CD1c-positive myeloid dendritic cell (primary cell): ENCODE measurements around the gene STX5.
"Not testable (repeated sequence)": the region's sequence is repeated elsewhere in the genome, so short reads cannot be mapped to it uniquely, and the experiment has no call there.

Experiments used
- DNase-seq: peaks from one replicate; pipeline ENCODE4 v3.0.0-alpha.2; 2016; ENCODE audit errors: extremely low spot score

The STX5 gene

DNA sequence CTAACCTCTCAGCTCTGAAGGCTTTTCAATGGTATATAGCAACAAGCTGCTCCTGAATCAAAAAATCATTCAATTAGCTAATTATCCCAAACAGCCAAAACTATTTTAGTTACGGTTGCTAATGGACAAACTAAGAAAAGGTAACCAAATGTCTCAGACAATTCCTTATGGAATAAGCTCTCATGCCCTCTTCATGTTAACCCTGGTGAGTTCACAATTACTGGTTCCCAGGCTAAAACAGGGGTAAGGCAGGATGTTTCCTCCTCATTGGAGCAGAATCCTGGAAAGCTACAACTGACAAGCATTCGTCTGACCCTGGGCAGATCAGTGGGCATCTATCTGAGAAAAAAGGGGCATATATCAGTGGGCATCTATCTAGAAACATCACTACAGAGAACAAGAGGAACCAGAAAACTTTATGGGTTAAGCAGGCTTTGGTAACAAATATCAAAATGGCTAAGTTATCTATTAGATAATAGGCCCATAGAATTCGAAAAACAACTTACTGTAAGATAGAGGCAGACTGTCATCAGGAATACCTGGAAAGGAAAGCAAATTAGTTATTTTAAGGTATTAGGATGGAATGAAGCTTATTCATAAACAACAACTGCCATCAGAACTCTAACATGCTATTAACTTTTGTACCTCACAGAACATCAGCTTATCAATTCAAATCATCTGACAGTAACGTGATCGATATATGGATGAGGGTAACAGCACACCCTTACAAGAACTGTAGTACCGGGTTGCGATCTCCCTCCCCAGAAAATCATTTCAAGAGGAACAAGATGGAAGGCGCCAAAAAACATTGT, 22.4 kb upstream of the STX5 start:
- DNase-seq = no peak

DNA sequence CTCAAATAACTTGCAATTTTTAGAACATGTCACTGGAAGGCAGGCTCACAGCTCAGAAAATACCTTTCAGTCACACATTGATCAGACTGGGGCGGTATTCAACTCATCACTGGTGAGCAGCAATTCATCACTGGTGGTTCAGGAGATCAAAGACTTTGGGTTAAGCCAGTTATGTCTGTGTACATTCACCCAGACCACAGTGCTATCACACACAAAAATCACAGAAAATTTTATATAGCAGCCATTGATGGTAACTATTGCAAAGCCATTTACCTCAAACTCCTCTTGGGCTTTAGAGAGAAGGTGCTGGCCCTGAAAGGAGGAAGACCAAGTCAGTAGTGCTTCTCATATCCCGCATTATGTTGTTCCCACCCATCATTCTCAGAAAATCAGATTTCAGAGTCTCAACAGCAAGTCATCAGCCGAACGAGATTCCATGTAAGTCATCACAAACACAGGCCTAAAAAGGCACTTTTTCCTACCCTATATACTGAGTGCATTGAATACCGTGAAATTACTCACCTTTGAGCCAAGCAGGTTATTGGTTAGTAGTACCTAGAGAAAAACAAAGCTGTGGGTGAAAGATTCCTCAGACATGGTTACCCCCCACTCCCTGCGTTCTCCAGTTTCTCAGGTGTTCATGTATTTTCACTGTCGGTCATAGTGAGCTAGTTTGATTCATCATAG, 21.6 kb upstream of the STX5 start:
- no peak for DNase-seq

DNA sequence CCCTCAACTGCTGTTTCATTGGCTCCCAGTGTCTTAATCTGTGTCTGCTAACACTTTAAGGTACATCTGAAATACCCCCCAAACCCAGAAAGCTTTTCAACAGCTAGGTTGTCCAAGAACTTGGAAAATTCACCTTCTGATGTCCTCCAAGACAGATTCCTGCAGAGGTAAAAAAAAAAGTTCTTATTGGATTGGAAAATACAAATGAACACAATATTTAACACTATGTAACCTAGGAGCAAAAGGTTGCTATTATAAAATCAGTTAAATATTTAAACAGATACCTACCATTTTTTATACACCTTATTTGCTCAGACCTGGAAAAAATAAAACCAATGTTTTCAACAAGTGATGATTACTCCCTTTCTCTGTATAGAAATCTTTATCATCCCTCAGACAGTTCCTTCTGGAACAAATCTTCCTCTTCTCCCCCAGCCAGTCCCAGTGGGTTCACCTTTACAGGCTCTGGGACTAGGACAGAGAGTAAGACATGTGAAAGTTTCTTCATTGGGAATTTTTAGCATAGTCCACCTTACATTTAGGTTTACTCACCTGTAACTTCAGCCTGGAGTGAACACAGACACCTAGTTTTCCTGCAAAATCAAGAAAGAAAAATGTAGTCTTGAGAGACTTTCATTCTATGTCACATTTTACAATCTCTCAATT, 20.8 kb upstream of the STX5 start:
- no peak for DNase-seq

DNA sequence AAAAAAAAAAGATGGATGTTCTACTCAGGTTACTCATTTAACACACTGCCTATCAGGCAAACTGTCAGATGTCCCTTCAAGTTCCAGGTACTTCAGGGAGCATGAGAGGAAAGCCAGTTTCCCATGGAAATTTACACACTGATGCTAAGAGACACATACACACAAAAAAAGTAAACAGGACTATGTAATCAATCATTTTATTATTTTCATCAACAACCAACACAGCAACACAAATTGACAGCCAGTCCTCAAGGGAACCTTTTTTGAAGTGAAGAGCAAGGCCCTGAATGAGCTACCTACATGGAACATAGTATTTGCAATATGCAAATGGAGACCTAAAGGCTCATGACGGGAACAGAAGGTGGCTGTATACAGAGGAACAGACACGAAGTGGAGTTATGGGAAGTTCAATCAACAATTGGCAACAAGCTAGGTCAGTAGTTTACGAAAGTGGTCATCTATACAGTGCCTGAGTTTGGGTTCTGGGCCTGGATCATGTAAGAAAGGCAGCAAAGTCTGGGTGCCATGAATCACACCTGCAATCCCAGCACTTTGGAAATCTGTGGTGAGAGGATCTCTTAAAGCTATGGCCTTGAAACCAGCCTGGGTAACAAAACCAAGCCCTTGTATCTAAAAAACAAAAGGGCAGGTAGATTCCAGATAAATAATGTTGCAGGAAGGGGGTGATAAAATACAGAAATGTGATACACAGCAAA, 20.1 kb upstream of the STX5 start:
- DNase-seq = peak; percentile 11

DNA sequence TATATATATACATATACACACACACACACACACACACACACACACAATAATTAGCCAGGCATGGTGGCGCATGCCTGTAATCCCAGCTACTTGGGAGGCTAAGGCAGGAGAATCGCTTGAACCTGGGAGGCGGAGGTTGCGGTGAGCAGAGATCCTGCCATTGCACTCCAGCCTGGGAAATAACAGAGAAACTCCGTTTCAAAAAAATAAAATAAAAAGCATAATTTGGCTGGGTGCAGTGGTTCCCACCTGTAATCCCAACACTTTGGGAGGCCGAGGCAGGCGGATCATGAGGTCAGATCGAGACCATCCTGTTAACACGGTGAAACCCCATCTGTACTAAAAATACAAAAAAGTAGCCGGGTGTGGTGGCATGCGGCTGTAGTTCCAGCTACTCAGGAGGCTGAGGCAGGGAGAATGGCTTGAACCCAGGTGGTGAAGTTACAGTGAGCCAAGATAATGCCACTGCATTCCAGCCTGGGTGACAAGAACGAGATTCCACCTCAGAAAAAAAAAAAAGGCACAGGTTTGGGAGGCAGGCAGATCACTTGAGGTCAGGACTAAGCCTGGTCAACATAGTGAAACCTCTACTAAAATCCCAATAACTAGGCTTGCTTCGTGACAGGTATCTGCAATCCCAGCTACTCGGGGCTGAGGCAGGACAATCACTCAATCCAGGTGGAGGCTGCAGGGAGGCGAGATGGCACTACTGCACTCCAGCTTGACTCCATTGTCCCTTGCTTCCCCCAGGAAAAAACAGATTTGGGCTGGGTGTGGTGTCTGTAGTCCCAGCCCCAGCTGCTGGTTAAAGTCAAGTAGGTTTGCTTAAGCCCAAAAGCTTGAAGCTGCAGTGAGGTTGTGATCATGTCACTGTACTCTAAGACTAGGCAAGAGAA, 19.3 kb upstream of the STX5 start:
- no peak for DNase-seq

DNA sequence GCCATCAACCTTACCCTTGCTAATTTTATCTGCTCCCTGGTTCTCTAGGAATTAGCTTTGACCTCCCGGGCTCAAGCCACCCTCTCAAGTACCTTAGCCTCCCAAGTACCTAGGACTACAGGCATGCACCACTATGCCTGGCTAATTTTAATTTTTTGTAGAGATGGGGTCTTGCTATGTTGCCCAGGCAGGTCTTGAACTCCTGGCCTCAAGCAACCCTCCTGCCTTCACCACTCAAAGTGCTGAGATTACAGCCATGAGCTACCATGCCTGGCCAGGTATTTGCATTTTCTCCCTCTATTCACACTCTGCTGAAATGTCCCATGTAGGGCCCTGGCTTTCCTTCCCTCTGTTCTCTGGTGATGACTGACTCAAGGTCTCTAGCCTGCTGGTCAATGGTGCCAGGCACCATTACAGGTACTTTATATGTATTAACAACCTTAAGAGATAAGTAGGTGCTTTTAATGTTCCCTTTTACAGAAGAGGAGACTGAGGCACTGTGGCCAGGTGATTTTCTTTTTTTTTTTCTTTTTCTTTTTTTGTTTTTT, 16.0 kb upstream of the STX5 start:
- DNase-seq = no peak

DNA sequence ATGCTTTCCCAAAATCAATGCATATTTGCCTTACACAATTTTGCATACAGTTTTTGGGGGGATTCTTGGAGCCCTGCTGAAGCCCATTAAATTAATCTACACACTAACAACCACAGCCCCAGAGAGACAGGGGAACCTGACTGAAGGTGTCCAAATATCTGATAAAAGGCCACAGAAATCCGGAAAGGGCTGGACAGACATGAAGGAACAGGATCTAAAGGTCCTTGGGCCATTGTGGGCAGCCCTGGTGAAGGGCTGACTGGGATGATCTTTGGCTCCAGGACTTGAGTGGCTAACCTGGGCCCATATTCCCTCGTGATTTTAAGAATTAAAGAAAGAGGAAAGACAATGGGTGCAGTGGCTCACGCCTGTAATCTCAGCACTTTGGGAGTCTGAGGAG, 14.3 kb upstream of the STX5 start:
- DNase-seq = no peak

DNA sequence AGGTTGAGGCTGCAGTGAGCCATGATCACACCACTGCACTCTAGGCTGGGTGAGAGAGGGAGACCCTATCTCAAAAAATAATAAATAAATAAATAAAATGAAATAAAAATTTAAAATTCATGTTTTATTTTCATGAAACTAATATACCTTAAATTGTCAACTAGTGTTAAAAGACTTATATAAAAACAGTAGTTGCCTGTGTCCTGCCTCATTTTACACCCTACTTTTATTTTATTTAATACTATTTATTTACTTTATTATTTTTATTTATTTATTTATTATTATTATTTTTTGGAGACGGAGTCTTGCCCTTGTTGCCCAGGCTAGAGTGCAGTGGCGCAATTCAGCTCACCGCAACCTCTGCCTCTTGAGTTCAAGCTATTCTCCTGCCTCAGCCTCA, 12.3 kb upstream of the STX5 start:
- no peak for DNase-seq

DNA sequence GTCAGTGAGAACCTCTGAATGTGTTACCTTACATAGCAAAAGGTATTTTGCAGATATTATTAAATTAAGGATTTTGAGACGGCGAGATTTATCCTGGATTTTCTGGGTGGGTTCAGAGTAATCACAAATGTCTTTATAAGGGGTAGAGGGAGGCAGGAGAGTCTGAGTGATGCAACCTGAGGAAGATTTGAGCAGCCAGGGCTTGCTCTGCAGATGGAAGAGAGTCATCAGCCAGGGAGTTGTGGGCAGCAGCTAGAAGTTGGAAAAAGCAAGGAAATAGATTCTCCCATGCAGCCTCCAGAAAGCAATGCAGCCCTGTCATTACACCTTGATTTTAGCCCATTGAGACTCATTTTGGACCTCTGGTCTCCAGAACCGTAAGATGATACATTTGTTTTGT, 11.6 kb upstream of the STX5 start:
- no peak for DNase-seq

DNA sequence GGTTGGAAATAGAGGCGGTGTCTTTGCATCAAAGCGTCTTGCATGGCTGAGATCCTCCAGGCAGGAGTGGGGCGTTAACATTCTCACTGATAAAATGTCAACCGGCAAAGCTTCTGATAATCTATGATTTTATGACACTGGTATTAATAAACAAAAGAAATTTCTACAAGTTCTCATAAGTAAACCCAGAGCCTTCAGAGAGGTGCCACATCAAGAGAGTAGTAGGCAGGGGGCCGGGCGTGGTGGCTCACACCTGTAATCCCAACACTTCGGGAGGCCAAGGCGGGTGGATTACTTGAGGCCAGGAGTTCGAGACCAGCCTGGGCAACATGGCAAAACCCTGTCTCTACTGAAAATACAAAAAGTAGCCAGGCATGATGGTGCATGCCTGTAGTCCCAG, 11.0 kb upstream of the STX5 start:
- not testable (repeated sequence) for DNase-seq

DNA sequence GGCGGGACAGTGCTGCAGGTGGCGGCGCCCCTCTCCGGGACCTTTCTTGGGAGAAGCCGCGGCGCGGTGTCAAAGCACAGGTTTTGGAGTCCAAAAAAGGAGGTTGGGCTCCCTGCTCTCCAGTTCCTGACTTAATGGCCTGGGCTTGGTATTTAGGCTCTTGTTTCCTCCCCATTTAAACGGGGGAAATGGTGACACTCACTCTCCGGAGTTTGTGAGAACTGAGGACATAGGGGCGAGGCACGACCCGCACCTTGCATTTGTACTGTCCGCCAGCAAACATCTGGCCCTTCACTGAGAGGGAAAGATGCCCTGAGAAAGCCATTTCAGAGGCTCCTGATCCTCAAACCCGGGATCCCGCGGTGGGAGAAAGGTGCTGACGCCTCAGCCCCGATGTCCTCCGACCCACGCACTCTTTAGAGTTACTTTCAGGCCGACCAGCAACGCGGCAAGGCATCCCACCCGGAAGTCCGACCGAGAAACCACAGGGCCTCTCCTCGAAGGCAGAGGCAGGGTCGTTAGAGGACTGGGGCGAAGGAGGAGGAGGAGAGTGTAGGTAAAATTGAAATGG, 10.4 kb upstream of the STX5 start:
- peak; percentile 38 for DNase-seq

DNA sequence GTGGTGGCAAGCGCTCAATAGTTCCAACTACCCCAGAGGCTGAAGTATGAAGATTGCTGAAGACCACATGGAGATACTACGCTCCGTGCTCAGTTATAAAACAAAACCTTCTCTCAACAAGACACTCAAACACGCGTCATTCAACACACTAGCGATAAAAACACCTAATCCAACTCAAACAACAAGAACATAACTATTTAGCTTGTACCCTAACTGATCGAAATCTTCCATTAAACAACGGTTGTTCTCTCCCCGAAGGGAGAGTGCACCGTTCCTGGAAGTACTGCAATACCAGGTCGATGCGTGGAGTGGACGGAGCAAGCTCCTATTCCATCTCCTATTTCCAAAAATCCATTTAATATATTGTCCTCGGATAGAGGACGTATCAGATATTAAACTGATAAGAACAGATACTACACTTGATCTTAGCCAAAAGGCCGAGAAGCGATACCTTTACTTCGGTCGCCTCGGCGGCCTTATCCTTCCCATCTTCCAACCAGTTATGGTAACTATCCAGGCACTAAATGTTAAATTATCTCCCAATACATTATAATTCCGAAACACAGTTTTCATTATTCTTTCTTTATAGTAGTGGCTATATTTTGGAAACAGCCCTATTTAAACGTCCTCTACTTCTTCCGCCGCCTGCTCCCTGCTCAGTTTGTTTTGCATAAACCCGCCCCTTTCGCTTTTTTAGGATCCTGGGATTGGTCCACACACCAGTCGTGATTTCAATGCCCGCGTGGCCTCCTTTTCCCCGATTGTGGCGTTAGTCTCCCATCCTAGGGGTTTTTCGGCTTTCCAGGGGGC, 9.7 kb upstream of the STX5 start:
- DNase-seq = peak; percentile 97

DNA sequence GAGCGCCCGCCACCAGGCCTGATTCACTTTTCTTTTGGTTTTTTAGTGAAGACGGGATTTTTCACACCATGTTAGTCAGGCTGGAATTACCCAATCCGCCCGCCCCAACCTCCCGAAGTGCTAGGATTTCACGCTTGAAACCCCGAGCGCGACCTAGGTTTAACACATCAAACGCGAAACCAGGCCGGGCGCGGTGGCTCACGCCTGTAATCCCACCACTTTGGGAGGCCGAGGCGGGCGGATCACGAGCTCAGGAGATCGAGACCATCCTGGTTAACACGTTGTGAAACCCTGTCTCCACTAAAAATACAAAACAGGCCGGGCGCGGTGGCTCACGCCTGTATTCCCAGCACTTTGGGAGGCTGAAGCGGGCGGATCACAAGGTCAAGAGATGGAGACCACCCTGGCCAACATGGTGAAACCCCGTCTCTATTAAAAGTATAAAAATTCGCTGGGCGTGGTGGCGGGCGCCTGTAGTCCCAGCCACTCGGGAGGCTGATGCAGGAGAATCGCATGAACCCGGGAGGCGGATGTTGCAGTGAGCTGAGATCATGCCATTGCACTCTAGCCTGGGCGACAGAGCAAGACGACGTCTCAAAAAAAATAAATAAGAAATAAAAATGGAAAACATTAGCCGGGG, 9.0 kb upstream of the STX5 start:
- peak; percentile 94 for DNase-seq

DNA sequence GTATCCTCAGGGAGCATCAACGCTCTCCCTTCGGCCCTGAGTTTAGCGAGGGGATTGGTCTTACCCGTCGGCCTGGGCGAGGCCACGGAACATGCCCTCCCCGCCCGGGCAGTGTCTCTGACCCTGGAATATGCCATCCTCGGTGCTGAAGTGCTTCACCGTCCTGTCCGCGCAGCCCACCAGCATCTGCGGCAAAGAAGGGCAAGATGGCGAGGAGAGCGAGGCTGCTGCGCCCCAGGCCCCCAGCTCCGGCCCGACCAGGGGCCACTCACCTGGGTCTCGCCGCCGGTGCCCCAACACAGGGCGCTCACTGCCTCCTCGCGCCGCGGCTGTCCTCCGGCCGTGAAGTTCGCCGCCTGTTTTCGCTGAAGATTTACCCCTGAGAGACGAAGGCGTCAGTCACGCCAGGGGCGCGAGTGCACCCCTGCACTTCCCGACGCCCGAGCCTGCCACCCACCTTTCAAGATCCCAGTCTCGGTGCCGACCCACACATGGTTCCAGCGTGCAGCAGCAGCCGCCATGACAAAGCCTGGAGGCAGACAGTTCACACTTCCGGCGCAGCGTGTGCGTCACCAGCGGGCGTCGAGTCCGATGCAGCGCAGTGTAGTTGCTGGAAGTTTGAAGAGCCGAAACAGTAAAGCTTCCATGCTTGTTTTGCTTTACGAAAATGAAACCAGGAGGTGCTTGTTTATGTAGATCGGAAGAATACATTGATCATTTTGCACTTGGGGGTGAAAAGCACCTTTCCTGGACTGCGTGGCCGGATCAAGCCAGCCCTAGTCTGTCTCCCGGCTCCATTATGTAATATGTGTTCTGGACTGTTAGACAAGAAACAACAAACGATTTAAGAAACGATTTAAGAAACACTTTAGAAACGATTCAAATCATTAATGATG, 7.4 kb upstream of the STX5 start, which contains the start of gene WDR74:
WDR74 (minus strand) TSS at position 541 of the 896 bp plus-strand sequence; CDS start at position 521, 20 bp downstream.
- peak; percentile 98 for DNase-seq

DNA sequence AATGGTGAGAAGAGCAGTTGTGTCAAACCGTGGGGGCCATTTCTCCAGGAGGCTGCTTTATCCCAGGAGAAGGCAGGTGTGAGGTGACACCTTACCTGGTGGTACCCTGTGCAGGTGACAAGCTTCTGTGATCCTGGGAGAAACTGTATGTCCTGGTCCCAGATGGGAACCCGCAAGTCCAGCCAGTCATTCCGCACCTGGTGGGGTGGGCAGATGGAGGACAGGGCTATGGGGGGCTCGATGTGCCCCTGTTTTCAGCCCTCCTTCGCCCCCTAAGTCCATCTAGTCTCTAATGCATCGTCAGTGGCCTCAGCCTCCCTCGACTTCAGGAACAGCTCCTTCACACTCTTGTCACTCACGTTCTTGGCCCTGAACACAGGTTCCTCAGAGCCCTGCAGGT, 3.5 kb upstream of the STX5 start:
- DNase-seq = no peak

DNA sequence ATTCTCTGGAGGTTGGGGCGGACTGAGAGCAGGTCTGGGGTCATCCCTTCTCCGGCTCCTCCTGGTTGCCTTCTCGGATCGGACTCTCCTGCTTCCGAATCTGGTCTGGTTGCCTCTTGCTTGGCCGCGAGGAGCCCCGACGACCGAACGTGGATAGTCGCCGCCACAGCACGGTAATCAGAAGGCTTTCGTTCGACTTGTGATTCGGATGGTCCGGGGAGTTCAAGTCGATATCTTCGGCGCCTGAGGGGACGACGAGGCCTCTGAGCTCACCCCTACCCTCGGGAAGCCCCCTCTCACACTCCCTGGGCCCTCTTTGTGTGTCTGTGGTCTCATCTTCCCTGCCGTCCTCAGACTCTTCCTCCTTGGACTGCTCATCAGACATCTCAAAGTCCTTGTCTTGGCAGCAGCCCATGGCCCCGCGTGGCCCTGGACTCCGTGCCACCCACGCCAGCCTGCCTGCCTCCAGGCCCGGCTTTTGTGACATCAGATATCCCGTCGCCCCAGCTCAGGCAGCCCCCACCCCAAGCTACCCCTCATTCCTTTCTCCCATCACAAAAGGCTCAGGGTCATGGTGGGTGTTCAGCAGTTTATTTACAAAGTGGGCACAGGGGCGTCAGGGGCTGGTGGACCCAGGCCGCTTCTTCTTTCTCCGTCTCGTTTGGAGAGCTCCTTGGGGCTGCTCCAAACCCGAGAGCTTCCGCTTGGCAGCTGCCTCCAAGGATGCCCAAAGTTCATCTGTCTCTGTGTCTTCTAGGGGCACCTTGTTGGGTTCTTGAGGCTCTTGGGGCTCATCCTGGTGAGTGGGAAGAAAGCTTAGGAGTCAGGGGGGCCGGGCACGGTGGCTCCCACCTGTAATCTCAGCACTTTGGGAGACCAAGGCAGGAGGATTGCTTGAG, 734 bp upstream of the STX5 start, which contains the start of gene TEX54:
TEX54 (minus strand) TSS at position 506 of the 899 bp plus-strand sequence.
- peak; percentile 42 for DNase-seq
